ENCODE results near the gene CALD1.

Gene CALD1

GRCh38 chr7:134916171-134916883 lies 136.9 kb downstream of the CALD1 start:
- Histone ChIP-seq H3K4me1 (ENCODE audit: control insufficient read depth, low read length) (no peaks in the 10 kb centered on the region), H3K27ac (ENCODE audit: low read depth, low read length) (no peak overlapping the region), H3F3A (ENCODE audit: control insufficient read depth, insufficient read depth) (no peaks in the 10 kb centered on the region), H3K27me3 (ENCODE audit: control insufficient read depth, low read length) (peaks cover 6% of the 10 kb centered on the region), H3K9me2 (replicated peaks; ENCODE audit: control insufficient read depth, low read length) (no peaks in the 10 kb centered on the region), H3K36me3 (ENCODE audit: control insufficient read depth, low read length) (no peaks in the 10 kb centered on the region), H3K79me2 (ENCODE audit: control insufficient read depth, low read length) (no peaks in the 10 kb centered on the region), H3K4me3 (ENCODE audit: low read length) (no peak overlapping the region), H4K20me1 (ENCODE audit: control insufficient read depth, insufficient read depth, low read depth, low read length) (no peaks in the 10 kb centered on the region), H3K4me2 (ENCODE audit: low read length) (no peak overlapping the region), H3K9me3 (ENCODE audit: control insufficient read depth, insufficient read depth, low read length) (no peaks in the 10 kb centered on the region)
- TF ChIP-seq, protein P1, sequence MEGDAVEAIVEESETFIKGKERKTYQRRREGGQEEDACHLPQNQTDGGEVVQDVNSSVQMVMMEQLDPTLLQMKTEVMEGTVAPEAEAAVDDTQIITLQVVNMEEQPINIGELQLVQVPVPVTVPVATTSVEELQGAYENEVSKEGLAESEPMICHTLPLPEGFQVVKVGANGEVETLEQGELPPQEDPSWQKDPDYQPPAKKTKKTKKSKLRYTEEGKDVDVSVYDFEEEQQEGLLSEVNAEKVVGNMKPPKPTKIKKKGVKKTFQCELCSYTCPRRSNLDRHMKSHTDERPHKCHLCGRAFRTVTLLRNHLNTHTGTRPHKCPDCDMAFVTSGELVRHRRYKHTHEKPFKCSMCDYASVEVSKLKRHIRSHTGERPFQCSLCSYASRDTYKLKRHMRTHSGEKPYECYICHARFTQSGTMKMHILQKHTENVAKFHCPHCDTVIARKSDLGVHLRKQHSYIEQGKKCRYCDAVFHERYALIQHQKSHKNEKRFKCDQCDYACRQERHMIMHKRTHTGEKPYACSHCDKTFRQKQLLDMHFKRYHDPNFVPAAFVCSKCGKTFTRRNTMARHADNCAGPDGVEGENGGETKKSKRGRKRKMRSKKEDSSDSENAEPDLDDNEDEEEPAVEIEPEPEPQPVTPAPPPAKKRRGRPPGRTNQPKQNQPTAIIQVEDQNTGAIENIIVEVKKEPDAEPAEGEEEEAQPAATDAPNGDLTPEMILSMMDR (IDR thresholded peaks at IDR 0.05; ENCODE audit: low read depth, low read length, poor library complexity, severe bottlenecking): no peak
- no peak for TF ChIP-seq EZH2phosphoT487 (IDR thresholded peaks at IDR 0.05; ENCODE audit: borderline replicate concordance, low read length)

DNA sequence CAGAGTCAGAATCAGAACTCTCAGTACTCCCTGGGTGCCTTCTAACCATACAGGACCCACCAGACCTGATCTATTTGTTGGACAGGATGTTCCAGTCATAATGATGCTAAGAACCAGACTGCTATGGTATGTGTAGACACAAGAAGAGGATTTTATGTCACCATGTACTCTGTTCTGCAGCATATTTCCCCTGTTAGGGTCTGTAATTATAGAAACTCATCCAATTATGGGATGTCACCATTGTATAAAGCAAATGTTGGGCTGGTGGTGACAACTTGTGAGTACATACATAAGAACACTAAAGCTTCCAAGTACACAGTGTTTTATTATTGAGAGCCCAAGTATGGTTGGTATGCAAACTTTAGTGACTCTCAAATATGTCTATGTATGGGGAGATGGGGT lies 139.8 kb downstream of the CALD1 start:
- no peaks in the 10 kb centered on the region for H3K79me2 ChIP-seq (ENCODE audit: control insufficient read depth, low read length)
- H3K9me2 ChIP-seq (replicated peaks; ENCODE audit: control insufficient read depth, low read length): no peaks in the 10 kb centered on the region
- H3K4me2 ChIP-seq (ENCODE audit: low read length): no peak overlapping the region
- no peak for TF ChIP-seq EZH2phosphoT487 (IDR thresholded peaks at IDR 0.05; ENCODE audit: borderline replicate concordance, low read length)
- TF ChIP-seq, protein P1 (IDR thresholded peaks at IDR 0.05; ENCODE audit: low read depth, low read length, poor library complexity, severe bottlenecking): no peak
- no peak overlapping the region for H3K27ac ChIP-seq (ENCODE audit: low read depth, low read length)
- no peaks in the 10 kb centered on the region for H3F3A ChIP-seq (ENCODE audit: control insufficient read depth, insufficient read depth)
- H3K36me3 ChIP-seq (ENCODE audit: control insufficient read depth, low read length): no peaks in the 10 kb centered on the region
- H3K9me3 ChIP-seq (ENCODE audit: control insufficient read depth, insufficient read depth, low read length): no peaks in the 10 kb centered on the region
- H3K4me3 ChIP-seq (ENCODE audit: low read length): no peak overlapping the region
- peaks cover 6% of the 10 kb centered on the region for H3K27me3 ChIP-seq (ENCODE audit: control insufficient read depth, low read length)
- H4K20me1 ChIP-seq (ENCODE audit: control insufficient read depth, insufficient read depth, low read depth, low read length): no peaks in the 10 kb centered on the region
- no peaks in the 10 kb centered on the region for H3K4me1 ChIP-seq (ENCODE audit: control insufficient read depth, low read length)

GRCh38 chr7:134920026-134920753 lies 140.8 kb downstream of the CALD1 start:
- TF ChIP-seq, protein P1 (IDR thresholded peaks at IDR 0.05; ENCODE audit: low read depth, low read length, poor library complexity, severe bottlenecking): no peak
- no peak for TF ChIP-seq EZH2phosphoT487 (IDR thresholded peaks at IDR 0.05; ENCODE audit: borderline replicate concordance, low read length)
- Histone ChIP-seq H3K9me3 (ENCODE audit: control insufficient read depth, insufficient read depth, low read length) (no peaks in the 10 kb centered on the region), H3F3A (ENCODE audit: control insufficient read depth, insufficient read depth) (no peaks in the 10 kb centered on the region), H3K4me3 (ENCODE audit: low read length) (no peak overlapping the region), H3K27ac (ENCODE audit: low read depth, low read length) (no peak overlapping the region), H3K9me2 (replicated peaks; ENCODE audit: control insufficient read depth, low read length) (no peaks in the 10 kb centered on the region), H3K79me2 (ENCODE audit: control insufficient read depth, low read length) (no peaks in the 10 kb centered on the region), H3K4me1 (ENCODE audit: control insufficient read depth, low read length) (no peaks in the 10 kb centered on the region), H3K4me2 (ENCODE audit: low read length) (no peak overlapping the region), H4K20me1 (ENCODE audit: control insufficient read depth, insufficient read depth, low read depth, low read length) (no peaks in the 10 kb centered on the region), H3K27me3 (ENCODE audit: control insufficient read depth, low read length) (peaks cover 6% of the 10 kb centered on the region), H3K36me3 (ENCODE audit: control insufficient read depth, low read length) (no peaks in the 10 kb centered on the region)
